ENCODE data around the gene ACTR10. TPM values are rescaled to one million over a fixed set of nuclear protein-coding genes. Genes with fewer than 3 reads are reported as not detected.

Gene ACTR10
- total and polyA plus RNA-seq, 9 of the 15 experiments (the other 6 are each of a cell fraction or from before 2014, with no cell fraction given), result 22.0 to 66.1 (median 34.1) TPM

- TF ChIP-seq RBM14 (IDR thresholded peaks at IDR 0.05; ENCODE audit: borderline replicate concordance, insufficient read depth, low read depth, low read length) (no peak), SMARCB1 (IDR thresholded peaks at IDR 0.05; ENCODE audit: insufficient read length, low read depth) (no peak), HBP1 (CRISPR knock-in tag; IDR thresholded peaks at IDR 0.05) (no peak), ZKSCAN3 (CRISPR knock-in tag; IDR thresholded peaks at IDR 0.05) (no peak), ARID3B (CRISPR knock-in tag; IDR thresholded peaks at IDR 0.05; ENCODE audit: borderline replicate concordance) (no peak), MEIS2 (IDR thresholded peaks at IDR 0.05; ENCODE audit: partially characterized antibody) (peak; percentile 50), CHCHD3 (CRISPR knock-in tag; IDR thresholded peaks at IDR 0.05) (no peak), RCOR1 (IDR thresholded peaks at IDR 0.05; ENCODE audit: borderline replicate concordance in 1 of 2, low read depth in 2 of 2, low read length in 2 of 2) (no peak), NR4A1 (CRISPR knock-in tag; IDR thresholded peaks at IDR 0.05) (no peak), NR4A1 (tag; IDR thresholded peaks at IDR 0.05) (no peak), SAP30 (IDR thresholded peaks at IDR 0.05; ENCODE audit: borderline replicate concordance, insufficient read depth, low read depth, low read length, poor library complexity, severe bottlenecking) (peak; percentile 24), RBM25 (IDR thresholded peaks at IDR 0.05; ENCODE audit: low read depth, low read length, severe bottlenecking) (peak; percentile 54), E2F5 (CRISPR knock-in tag; IDR thresholded peaks at IDR 0.05) (no peak), ZSCAN32 (CRISPR knock-in tag; IDR thresholded peaks at IDR 0.05) (no peak), ERF (CRISPR knock-in tag; IDR thresholded peaks at IDR 0.05) (no peak), NCOR1 (IDR thresholded peaks at IDR 0.05) (no peak), LCOR (CRISPR knock-in tag; IDR thresholded peaks at IDR 0.05) (no peak), NEUROD1 (IDR thresholded peaks at IDR 0.05; ENCODE audit: borderline replicate concordance, low read depth, low read length, partially characterized antibody) (peak; percentile 50), ZNF699 (CRISPR knock-in tag; IDR thresholded peaks at IDR 0.05; ENCODE audit: insufficient replicate concordance) (no peak), PYGO2 (tag; IDR thresholded peaks at IDR 0.05) (no peak)
- TF ChIP-seq, protein P1, sequence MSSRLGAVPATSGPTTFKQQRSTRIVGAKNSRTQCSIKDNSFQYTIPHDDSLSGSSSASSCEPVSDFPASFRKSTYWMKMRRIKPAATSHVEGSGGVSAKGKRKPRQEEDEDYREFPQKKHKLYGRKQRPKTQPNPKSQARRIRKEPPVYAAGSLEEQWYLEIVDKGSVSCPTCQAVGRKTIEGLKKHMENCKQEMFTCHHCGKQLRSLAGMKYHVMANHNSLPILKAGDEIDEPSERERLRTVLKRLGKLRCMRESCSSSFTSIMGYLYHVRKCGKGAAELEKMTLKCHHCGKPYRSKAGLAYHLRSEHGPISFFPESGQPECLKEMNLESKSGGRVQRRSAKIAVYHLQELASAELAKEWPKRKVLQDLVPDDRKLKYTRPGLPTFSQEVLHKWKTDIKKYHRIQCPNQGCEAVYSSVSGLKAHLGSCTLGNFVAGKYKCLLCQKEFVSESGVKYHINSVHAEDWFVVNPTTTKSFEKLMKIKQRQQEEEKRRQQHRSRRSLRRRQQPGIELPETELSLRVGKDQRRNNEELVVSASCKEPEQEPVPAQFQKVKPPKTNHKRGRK (tag; IDR thresholded peaks at IDR 0.05), result no peak
Measured at GRCh38 chr14:58244556-58245387, 44.8 kb downstream of the ACTR10 start, which contains the start of gene PSMA3 (continued).
